ENCODE data around the gene SNRPA.

DNA sequence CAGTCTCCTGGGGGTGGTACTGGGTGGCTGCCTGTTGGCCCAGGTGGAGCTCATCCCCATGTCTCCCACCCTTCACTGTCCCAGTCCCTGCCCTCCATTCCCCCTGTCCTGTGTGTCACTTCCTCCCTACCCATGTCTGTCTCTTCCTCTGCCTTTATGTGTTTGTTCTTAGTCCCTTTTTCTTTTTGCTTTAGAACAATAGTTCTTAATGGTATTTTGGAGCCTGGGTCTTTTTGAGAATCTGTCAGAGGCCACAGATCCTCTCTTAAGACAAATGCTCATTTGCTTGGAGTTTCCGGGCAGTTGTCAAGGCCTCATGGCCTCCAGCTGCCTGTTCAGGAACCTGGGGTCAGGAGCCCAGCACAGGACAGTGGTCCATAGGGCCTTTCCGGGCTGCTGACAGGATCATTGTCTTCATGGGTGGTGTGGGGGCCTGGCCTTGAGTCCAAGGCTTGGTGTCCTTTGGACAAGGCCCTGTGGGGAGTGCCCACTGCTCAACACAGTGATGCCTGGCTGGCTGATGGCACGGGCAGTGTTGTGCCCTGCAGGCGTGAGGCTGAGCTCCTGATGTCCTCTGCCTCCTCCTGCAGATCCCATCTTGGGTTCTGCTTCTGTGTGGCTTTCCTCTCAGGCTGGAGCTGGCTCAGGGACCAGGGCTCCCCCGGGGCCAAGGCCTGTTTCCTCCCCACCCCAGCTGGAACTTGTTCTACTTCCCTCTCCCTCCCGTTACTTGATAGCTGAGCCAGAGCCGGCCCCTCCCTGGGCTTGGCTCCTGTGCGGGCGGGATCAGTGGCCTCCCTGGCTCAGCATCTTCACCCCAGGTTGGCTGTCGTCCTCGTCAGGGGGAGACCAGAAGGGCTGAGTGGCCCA lies 51.5 kb downstream of the SNRPA start:
- TF ChIP-seq, protein P1, sequence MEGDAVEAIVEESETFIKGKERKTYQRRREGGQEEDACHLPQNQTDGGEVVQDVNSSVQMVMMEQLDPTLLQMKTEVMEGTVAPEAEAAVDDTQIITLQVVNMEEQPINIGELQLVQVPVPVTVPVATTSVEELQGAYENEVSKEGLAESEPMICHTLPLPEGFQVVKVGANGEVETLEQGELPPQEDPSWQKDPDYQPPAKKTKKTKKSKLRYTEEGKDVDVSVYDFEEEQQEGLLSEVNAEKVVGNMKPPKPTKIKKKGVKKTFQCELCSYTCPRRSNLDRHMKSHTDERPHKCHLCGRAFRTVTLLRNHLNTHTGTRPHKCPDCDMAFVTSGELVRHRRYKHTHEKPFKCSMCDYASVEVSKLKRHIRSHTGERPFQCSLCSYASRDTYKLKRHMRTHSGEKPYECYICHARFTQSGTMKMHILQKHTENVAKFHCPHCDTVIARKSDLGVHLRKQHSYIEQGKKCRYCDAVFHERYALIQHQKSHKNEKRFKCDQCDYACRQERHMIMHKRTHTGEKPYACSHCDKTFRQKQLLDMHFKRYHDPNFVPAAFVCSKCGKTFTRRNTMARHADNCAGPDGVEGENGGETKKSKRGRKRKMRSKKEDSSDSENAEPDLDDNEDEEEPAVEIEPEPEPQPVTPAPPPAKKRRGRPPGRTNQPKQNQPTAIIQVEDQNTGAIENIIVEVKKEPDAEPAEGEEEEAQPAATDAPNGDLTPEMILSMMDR (IDR thresholded peaks at IDR 0.05), result no peak
- no peak for TF ChIP-seq EP300 (IDR thresholded peaks at IDR 0.05)

Measured in ovary (tissue), 3 donors.